ENCODE data around the gene GSE1.

- TF ChIP-seq SIN3A (IDR thresholded peaks at IDR 0.05; ENCODE audit: low read depth) (no peak), POLR2AphosphoS5 (IDR thresholded peaks at IDR 0.05; ENCODE audit: low read depth, low read length) (no peak), CTCF (IDR thresholded peaks at IDR 0.05 in 2 of 3, conservative IDR thresholded peaks at IDR 0.05 in 1 of 3; ENCODE audit: borderline replicate concordance in 1 of 3, insufficient read depth in 1 of 3, low read depth in 2 of 3, low read length in 2 of 3) (no peak), POLR2A (IDR thresholded peaks at IDR 0.05; ENCODE audit: borderline replicate concordance, extremely low read depth, insufficient read depth, insufficient read length) (no peak), CEBPB (IDR thresholded peaks at IDR 0.05; ENCODE audit: low read depth) (no peak), EZH2 (IDR thresholded peaks at IDR 0.05) (no peak), SP1 (IDR thresholded peaks at IDR 0.05; ENCODE audit: low read depth) (no peak), ZFX (IDR thresholded peaks at IDR 0.05) (no peak)
Measured at GRCh38 chr16:85657996-85658395, 44.9 kb downstream of the GSE1 start.
